ENCODE data around the gene B3GALT5. TPM values are rescaled to one million over a fixed set of nuclear protein-coding genes. Genes with fewer than 3 reads are reported as not detected.

B3GALT5 gene
- total RNA-seq, 6 experiments from 2014 or later: 0.06 to 0.26 (median 0.09) TPM

GRCh38 chr21:39631842-39632562 lies 19.3 kb downstream of the B3GALT5 start:
- Histone ChIP-seq H3K36me3 (no peaks in the 10 kb centered on the region), H3K27me3 (peaks cover 0 to 4% of the 10 kb centered on the region in 2 donors), H3K27ac (no peak overlapping the region), H3K9me3 (no peaks in the 10 kb centered on the region), H3K4me1 (no peaks in the 10 kb centered on the region), H3K4me3 (no peak overlapping the region)
- WGBS (ENCODE audit: insufficient coverage, low coverage, low lambda C conversion rate, missing lambda C conversion rate): 69% methylated on average over 10 of the region's 10 CpGs
- TF ChIP-seq CTCF (IDR thresholded peaks at IDR 0.05) (no peak), POLR2A (IDR thresholded peaks at IDR 0.05) (no peak)
- DNase-seq: no peak
- intact Hi-C loops (cut with DNase I): no loop called here
- ATAC-seq: no peak

GRCh38 chr21:39632796-39633442 lies 20.2 kb downstream of the B3GALT5 start:
- TF ChIP-seq POLR2A (IDR thresholded peaks at IDR 0.05) (no peak), CTCF (IDR thresholded peaks at IDR 0.05) (no peak)
- no peak for DNase-seq
- ATAC-seq: no peak
- H3K4me3 ChIP-seq: no peak overlapping the region
- H3K4me1 ChIP-seq: no peaks in the 10 kb centered on the region
- peaks cover 0 to 4% of the 10 kb centered on the region in 2 donors for H3K27me3 ChIP-seq
- no peak overlapping the region for H3K27ac ChIP-seq
- 60% methylated on average over 1 of the region's 1 CpG for WGBS (ENCODE audit: insufficient coverage, low coverage, low lambda C conversion rate, missing lambda C conversion rate)
- intact Hi-C loops (cut with DNase I): no loop called here
- no peaks in the 10 kb centered on the region for H3K9me3 ChIP-seq
- H3K36me3 ChIP-seq: no peaks in the 10 kb centered on the region

- Histone ChIP-seq H3K27ac (no peak overlapping the region), H3K27me3 (peaks cover 0 to 4% of the 10 kb centered on the region in 2 donors), H3K9me3 (no peaks in the 10 kb centered on the region), H3K4me3 (no peak overlapping the region), H3K4me1 (no peaks in the 10 kb centered on the region), H3K36me3 (no peaks in the 10 kb centered on the region)
- intact Hi-C loops (cut with DNase I): no loop called here
- DNase-seq: no peak
- WGBS (ENCODE audit: insufficient coverage, low coverage, low lambda C conversion rate, missing lambda C conversion rate): 67% methylated on average over 5 of the region's 5 CpGs
- no peak for ATAC-seq
- no peak for TF ChIP-seq POLR2A (IDR thresholded peaks at IDR 0.05)
- TF ChIP-seq CTCF (IDR thresholded peaks at IDR 0.05): no peak
Measured at GRCh38 chr21:39633770-39634181, 21.0 kb downstream of the B3GALT5 start.

- H3K36me3 ChIP-seq: no peaks in the 10 kb centered on the region
- no peaks in the 10 kb centered on the region for H3K9me3 ChIP-seq
- no peak for DNase-seq
- no peak overlapping the region for H3K4me3 ChIP-seq
- no peak overlapping the region for H3K27ac ChIP-seq
- peaks cover 0 to 4% of the 10 kb centered on the region in 2 donors for H3K27me3 ChIP-seq
- intact Hi-C loops (cut with DNase I): no loop called here
- ATAC-seq: no peak
- WGBS (ENCODE audit: insufficient coverage, low coverage, low lambda C conversion rate, missing lambda C conversion rate): 63% methylated on average over 3 of the region's 10 CpGs
- no peak for TF ChIP-seq POLR2A (IDR thresholded peaks at IDR 0.05)
- H3K4me1 ChIP-seq: no peaks in the 10 kb centered on the region
Measured at GRCh38 chr21:39634507-39634906, 21.8 kb downstream of the B3GALT5 start.
